Stomach (tissue), 4 donors: ENCODE results near the gene ATP8A2.
"Not testable (repeated sequence)": the region's sequence is repeated elsewhere in the genome, so short reads cannot be mapped to it uniquely, and the experiment has no call there.

Experiments
- POLR2A ChIP-seq, 4 donors: fragments of 450-650 bp; IDR thresholded peaks; one replicate each; pipeline ENCODE4 v1.6.1; 2016; ENCODE audit warnings: antibody characterized with exemption in 4 of 4, control low read depth in 2 of 4, mild to moderate bottlenecking in 1 of 4, moderate library complexity in 1 of 4
- TF ChIP-seq, protein P1 (sequence below), 7 experiments: fragments of 450-650 bp in 4 of 7; fragments of 200-600 bp in 3 of 7; sonication (generic) in 3 of 7; IDR thresholded peaks; one replicate each; pipeline ENCODE4 v1.5.1; 2016 to 2019; ENCODE audit warnings: antibody characterized with exemption in 7 of 7, control low read depth in 2 of 7, mild to moderate bottlenecking in 1 of 7

DNA sequence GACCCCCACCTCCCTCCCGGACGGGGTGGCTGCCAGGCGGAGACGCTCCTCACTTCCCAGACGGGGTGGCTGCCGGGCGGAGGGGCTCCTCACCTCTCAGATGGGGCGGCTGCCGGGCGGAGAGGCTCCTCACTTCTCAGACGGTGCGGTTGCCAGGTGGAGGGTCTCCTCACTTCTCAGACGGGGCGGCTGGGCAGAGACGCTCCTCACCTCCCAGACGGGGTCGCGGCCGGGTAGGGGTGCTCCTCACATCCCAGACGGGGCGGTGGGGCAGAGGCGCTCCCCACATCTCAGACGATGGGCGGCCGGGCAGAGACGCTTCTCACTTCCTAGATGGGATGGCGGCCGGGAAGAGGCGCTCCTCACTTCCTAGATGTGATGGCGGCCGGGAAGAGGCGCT, 141.3 kb downstream of the ATP8A2 start:
- TF ChIP-seq, protein P1, sequence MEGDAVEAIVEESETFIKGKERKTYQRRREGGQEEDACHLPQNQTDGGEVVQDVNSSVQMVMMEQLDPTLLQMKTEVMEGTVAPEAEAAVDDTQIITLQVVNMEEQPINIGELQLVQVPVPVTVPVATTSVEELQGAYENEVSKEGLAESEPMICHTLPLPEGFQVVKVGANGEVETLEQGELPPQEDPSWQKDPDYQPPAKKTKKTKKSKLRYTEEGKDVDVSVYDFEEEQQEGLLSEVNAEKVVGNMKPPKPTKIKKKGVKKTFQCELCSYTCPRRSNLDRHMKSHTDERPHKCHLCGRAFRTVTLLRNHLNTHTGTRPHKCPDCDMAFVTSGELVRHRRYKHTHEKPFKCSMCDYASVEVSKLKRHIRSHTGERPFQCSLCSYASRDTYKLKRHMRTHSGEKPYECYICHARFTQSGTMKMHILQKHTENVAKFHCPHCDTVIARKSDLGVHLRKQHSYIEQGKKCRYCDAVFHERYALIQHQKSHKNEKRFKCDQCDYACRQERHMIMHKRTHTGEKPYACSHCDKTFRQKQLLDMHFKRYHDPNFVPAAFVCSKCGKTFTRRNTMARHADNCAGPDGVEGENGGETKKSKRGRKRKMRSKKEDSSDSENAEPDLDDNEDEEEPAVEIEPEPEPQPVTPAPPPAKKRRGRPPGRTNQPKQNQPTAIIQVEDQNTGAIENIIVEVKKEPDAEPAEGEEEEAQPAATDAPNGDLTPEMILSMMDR (IDR thresholded peaks at IDR 0.05) = not testable (repeated sequence)
- TF ChIP-seq POLR2A (IDR thresholded peaks at IDR 0.05) = not testable (repeated sequence)
